Fibroblast of skin of scalp (primary cell): Measurements from ENCODE around the gene VEZT.
"Not testable (repeated sequence)": the region's sequence is repeated elsewhere in the genome, so short reads cannot be mapped to it uniquely, and the experiment has no call there.

Experiments used
- DNase-seq: peaks from one replicate; pipeline ENCODE4 v3.0.0-alpha.2; 2013

VEZT gene

GRCh38 chr12:95224202-95225170 is 6.9 kb downstream of the VEZT start:
- peak; percentile 67 for DNase-seq

- no peak for DNase-seq
These were observed 8.1 kb downstream of the VEZT start for GRCh38 chr12:95225645-95226212.

GRCh38 chr12:95227818-95228356 is 10.3 kb downstream of the VEZT start:
- no peak for DNase-seq

DNA sequence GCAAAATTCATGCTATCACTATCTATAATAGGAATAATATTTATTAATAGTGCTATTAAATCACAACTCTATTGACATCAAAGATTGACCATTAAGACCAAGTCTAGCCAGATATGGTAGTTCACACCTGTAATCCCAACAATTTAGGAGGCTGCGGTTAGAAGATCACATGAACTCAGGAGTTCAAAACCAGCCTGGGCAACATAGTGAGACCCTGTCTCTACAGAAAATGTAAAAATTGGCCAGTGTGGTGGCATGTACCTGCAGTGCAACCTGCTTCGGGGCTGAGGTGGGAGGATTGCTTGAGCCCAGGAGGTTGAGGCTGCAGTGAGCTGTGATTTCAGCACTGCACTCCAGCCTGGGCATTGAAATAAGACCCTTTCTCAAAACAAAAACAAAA is 11.0 kb downstream of the VEZT start:
- no peak for DNase-seq

DNA sequence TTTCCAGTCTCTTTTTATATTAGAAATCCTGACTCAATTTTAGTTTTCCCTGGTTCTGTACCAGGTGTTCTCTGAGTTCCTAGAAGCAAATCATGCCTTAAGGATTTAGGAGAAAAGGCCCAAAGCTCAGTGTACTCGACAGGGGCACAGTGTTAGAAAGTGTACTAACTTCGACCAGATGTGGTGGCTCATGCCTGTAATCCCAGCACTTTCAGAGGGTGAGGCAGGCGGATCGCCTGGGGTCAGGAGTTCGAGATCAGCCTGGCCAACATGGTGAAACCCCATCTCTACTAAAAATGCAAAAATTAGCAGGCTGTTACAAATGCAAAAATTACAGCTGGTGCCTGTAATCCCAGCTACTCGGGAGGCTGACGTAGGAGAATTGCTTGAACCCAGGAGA is 12.0 kb downstream of the VEZT start:
- DNase-seq = no peak

GRCh38 chr12:95230313-95230712 is 12.7 kb downstream of the VEZT start:
- no peak for DNase-seq

- DNase-seq = no peak
These were observed 13.6 kb downstream of the VEZT start for GRCh38 chr12:95231190-95231589.

- DNase-seq = not testable (repeated sequence)
These were observed 16.6 kb downstream of the VEZT start for GRCh38 chr12:95234187-95234586.

GRCh38 chr12:95235621-95236020 is 18.0 kb downstream of the VEZT start:
- DNase-seq = not testable (repeated sequence)

GRCh38 chr12:95237315-95237714 is 19.7 kb downstream of the VEZT start:
- no peak for DNase-seq

GRCh38 chr12:95238150-95238549 is 20.5 kb downstream of the VEZT start:
- no peak for DNase-seq

DNA sequence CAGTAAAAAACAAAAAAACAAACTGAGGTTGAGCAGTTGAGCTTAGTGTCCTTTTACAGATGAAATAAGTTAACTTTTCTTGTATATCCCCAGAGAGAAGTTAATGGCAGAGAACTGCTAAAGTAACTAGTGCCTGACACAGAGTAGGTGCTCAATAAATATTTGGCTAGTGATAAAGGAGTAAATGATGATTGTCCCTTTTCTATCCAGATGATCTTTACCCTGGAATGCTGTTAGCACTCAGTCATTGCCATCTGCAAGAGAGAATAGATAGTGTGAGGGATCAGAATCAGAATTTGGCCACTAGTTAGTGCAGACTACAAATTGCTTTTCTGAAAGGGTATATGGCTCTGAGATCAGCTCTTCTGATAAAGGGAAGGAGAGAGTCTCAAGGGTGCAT is 21.6 kb downstream of the VEZT start:
- no peak for DNase-seq

GRCh38 chr12:95239835-95240234 is 22.2 kb downstream of the VEZT start:
- DNase-seq = not testable (repeated sequence)

- DNase-seq = no peak
These were observed 22.9 kb downstream of the VEZT start for GRCh38 chr12:95240556-95240955.

DNA sequence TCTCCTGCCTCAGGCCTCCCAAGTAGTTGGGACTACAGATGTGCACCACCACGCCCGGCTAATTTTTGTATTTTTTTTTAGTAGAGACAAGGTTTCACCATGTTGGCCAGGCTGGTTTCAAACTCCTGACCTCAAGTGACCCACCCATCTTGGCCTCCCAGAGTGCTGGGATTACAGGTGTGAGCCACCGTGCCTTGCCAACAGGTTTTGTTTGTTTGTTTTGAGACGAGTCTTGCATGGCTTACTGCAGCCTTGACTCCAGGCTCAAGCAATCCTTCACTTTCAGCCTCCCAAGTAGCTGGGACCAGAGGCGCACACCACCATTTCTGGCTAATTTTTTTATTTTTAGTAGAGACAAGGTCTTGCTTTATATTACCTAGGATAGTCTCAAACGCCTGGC is 23.5 kb downstream of the VEZT start:
- DNase-seq = not testable (repeated sequence)

DNA sequence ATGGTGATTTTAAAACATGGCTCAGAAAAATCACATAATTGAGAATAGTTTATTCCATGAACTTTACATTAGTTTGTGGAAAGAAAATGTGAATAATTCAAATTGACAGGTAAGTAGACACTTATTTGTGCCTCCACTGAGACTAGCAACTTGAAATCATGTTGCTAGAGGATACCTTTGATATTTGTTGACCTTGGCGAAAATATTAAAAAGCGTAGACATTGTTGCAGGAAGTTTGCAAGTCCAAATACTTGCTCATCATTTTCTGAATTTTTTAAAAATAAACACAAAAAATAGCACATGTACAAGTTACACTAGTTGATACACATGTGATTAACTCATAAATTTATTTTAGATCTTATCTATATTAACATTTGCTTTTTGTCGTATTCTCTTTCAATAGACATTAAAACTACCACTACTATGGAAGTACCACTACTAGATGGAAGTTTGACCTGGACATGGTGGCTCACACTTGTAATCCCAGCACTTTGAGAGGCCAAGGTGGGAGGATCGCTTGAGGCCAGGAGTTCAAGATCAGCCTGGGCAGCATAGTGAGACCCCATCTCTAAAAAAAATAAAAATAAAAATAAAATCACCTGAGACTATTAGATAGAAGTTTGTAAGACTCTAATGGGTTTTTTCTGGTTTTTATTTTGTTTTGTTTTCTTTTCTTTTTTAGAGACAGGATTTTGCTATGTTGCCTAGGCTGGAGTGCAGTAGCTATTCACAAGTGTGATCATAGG is 24.3 kb downstream of the VEZT start:
- DNase-seq = no peak

GRCh38 chr12:95243497-95244183 is 26.0 kb downstream of the VEZT start:
- no peak for DNase-seq

DNA sequence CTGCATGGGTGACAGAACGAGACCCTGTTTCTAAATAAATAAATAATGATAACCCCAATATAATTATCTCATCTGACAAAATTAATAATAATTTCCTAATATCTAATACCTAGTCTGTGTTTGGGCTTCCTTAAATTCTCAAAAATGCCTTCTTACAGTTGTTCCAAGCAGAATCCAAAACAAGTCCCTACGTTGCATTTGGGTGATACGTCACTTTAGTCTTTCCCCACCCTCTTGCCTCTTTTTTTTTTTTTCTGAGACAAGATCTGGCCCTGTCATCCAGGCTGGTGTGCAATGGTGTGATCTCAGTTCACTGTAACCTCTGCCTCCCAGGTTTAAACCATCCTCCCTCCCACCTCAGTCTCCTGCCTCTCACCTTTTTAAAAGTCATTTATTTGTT is 26.7 kb downstream of the VEZT start:
- no peak for DNase-seq

- DNase-seq = no peak
These were observed 30.5 kb downstream of the VEZT start for GRCh38 chr12:95248095-95248494.

DNA sequence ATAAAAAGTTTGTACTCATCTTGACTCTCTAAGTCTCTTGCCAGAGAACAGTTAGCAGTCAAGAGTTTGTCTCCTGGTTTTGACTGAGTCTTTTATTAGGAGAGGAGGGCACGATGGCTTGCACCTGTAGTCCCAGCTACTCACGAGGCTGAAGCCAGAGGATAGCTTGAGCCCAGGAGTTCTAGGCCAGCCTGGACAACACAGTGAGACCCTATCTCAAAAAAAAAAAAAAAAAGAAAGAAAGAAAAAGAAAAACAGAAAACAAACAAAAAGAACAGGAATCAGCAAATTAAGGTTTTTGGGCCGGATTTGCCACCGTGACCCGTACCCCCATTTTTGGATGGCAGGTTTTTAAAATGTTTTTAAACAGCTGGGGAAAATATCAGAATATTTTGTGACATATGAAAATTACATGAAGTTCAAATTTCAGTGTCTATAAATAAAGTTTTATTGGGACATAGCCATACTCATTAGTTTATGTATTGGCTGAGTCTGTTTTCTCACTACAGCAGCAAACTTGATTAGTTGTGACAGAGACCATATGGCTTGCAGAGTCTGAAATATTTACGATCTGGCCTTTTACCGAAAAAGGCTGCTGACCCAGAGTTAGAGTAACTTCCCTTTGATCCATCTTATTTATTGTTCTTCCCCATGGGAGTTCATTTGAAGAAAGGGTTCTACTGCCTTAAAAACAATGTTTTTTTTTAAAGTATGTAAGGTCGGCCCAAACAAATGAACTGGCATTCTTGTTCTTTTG is 31.2 kb downstream of the VEZT start:
- DNase-seq = no peak

DNA sequence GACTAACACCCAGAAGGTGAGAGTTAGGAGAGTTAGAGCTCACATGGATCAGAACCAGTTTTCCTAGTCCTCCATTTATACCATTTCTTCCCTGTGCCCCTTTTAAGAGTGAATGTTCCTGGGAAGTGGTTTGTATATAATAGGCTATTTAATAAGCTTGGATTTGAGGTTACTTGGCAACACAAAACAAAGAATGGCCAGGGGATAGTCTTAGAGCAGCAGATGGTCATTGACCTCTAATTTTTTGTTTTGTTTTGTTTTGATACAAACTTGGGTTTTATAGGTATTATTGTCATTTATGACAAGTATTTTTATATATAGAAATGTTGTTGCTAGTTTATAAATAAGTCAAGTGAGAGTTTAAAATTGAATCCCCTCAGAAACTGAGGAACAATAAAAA is 35.8 kb downstream of the VEZT start:
- DNase-seq = no peak

GRCh38 chr12:95257541-95257940 is 39.9 kb downstream of the VEZT start:
- DNase-seq = no peak
